ENCODE results near the gene MUC4.

Gene MUC4

DNA sequence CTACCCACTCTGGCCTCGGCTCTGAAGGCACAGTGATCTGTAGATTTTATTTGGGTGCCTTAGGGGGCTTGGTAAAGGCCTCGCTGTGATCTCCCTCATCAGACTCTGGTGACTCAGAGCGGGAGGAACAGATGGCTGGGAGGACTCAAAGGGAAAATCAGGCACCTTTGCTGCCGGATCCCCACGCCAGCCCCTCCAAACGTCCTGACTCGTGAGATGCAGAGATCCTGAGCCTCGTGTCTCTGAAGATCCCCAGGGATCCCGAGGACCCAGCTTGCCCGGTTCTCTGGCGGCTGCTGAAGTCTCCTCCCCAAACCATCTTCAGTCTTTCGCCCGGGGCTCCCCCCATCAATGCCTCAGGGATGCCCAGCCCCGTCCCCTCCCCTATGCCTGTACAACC lies 58.1 kb downstream of the MUC4 start:
- no peak for TF ChIP-seq ZFX (IDR thresholded peaks at IDR 0.05)
- TF ChIP-seq, protein P1, sequence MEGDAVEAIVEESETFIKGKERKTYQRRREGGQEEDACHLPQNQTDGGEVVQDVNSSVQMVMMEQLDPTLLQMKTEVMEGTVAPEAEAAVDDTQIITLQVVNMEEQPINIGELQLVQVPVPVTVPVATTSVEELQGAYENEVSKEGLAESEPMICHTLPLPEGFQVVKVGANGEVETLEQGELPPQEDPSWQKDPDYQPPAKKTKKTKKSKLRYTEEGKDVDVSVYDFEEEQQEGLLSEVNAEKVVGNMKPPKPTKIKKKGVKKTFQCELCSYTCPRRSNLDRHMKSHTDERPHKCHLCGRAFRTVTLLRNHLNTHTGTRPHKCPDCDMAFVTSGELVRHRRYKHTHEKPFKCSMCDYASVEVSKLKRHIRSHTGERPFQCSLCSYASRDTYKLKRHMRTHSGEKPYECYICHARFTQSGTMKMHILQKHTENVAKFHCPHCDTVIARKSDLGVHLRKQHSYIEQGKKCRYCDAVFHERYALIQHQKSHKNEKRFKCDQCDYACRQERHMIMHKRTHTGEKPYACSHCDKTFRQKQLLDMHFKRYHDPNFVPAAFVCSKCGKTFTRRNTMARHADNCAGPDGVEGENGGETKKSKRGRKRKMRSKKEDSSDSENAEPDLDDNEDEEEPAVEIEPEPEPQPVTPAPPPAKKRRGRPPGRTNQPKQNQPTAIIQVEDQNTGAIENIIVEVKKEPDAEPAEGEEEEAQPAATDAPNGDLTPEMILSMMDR (conservative IDR thresholded peaks at IDR 0.05): no peak
- H3K27ac ChIP-seq: no peak overlapping the region

GRCh38 chr3:195752546-195753331 lies 59.0 kb downstream of the MUC4 start:
- TF ChIP-seq ZFX (IDR thresholded peaks at IDR 0.05): no peak
- TF ChIP-seq, protein P1 (conservative IDR thresholded peaks at IDR 0.05): no peak
- H3K27ac ChIP-seq: no peak overlapping the region

- H3K27ac ChIP-seq: no peak overlapping the region
Observed at GRCh38 chr3:195752066-195752465, 59.7 kb downstream of the MUC4 start.

GRCh38 chr3:195751560-195751959 lies 60.2 kb downstream of the MUC4 start:
- H3K27ac ChIP-seq: no peak overlapping the region
- no peak for TF ChIP-seq ZFX (IDR thresholded peaks at IDR 0.05)
- TF ChIP-seq, protein P1 (conservative IDR thresholded peaks at IDR 0.05): no peak

More at GRCh38 chr3:195752066-195752465, 59.7 kb downstream of the MUC4 start:
- TF ChIP-seq ZFX (IDR thresholded peaks at IDR 0.05): no peak
- TF ChIP-seq, protein P1 (conservative IDR thresholded peaks at IDR 0.05): no peak

GRCh38 chr3:195750797-195751520 lies 60.8 kb downstream of the MUC4 start:
- no peak for TF ChIP-seq ZFX (IDR thresholded peaks at IDR 0.05)
- no peak overlapping the region for H3K27ac ChIP-seq

GRCh38 chr3:195749101-195749500 lies 62.6 kb downstream of the MUC4 start:
- peak overlapping the region; percentile 32 for H3K27ac ChIP-seq

DNA sequence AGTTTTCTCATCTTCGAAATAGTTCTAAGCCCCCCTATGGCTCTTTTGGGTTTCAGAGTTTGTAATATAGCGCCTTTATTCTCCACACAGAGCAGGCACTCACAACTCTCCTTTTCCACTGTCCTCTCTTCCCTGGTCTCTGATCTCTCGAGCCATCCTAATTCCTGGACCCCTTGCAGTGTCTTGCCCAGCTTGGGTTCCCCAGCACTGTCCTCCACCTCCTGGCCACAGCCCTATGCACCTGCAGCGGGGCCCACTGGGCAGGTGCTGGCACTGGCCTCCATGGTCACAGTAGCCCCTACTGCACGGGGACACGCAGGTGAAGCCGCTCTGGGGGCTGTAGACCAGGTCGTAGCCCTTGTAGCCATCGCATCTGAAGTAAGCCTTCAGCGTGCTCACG lies 63.1 kb downstream of the MUC4 start:
- no peak for TF ChIP-seq ZFX (IDR thresholded peaks at IDR 0.05)
- TF ChIP-seq, protein P1 (conservative IDR thresholded peaks at IDR 0.05): no peak
- H3K27ac ChIP-seq: peak overlapping the region; percentile 32

DNA sequence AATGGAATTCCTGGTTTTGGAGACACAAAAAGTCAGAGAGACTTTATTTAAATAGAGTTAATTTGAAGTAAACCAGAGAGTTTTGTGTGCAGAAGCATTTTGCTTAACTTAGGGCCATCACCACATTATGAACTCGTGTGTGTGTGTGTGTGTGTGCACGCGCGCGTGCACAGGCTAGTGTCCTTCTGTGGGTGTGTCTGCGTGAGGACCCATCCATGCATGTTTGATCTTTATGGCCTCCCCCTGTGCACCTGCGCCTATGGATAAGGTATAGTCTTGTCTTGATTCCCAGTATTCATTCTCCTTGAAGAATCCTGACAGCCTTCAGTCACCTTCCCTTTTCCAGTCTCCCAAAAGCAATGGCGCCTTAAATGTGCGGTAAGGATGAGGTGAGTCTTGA lies 65.0 kb downstream of the MUC4 start:
- TF ChIP-seq ZFX (IDR thresholded peaks at IDR 0.05): no peak
- no peak overlapping the region for H3K27ac ChIP-seq

GRCh38 chr3:195746346-195746745 lies 65.4 kb downstream of the MUC4 start:
- TF ChIP-seq ZFX (IDR thresholded peaks at IDR 0.05): no peak
- TF ChIP-seq, protein P1 (conservative IDR thresholded peaks at IDR 0.05): no peak

More at GRCh38 chr3:195746346-195746745, 65.4 kb downstream of the MUC4 start:
- H3K27ac ChIP-seq: no peak overlapping the region
